Measurements from ENCODE around the gene PTGES3L.
A peak's percentile ranks its signal among the peaks of the same experiment; 100 is the strongest.

PTGES3L gene

DNA sequence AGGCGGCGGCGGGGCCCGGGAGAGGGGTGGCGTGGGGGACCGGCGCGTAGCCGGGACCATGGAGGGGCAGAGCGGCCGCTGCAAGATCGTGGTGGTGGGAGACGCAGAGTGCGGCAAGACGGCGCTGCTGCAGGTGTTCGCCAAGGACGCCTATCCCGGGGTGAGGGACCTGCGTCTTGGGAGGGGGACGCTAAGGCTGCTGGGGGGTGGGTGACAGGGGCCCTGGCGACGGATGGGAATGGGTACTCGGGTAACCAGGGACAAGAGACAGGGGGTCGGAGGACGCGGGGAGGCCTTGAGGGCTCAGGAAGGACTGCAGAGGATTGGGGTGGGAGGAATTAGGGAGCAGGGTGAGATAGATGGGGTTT is 45.4 kb upstream of the PTGES3L start:
- peak overlapping the region; percentile 26 for H3K4me3 ChIP-seq (ENCODE audit: control insufficient read depth, low read depth, low read length)
- DNase-seq (ENCODE audit: low read depth) = no peak
- TF ChIP-seq, protein P1, sequence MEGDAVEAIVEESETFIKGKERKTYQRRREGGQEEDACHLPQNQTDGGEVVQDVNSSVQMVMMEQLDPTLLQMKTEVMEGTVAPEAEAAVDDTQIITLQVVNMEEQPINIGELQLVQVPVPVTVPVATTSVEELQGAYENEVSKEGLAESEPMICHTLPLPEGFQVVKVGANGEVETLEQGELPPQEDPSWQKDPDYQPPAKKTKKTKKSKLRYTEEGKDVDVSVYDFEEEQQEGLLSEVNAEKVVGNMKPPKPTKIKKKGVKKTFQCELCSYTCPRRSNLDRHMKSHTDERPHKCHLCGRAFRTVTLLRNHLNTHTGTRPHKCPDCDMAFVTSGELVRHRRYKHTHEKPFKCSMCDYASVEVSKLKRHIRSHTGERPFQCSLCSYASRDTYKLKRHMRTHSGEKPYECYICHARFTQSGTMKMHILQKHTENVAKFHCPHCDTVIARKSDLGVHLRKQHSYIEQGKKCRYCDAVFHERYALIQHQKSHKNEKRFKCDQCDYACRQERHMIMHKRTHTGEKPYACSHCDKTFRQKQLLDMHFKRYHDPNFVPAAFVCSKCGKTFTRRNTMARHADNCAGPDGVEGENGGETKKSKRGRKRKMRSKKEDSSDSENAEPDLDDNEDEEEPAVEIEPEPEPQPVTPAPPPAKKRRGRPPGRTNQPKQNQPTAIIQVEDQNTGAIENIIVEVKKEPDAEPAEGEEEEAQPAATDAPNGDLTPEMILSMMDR (conservative IDR thresholded peaks at IDR 0.05; ENCODE audit: control insufficient read depth, insufficient read depth, low read depth, low read length) = no peak

DNA sequence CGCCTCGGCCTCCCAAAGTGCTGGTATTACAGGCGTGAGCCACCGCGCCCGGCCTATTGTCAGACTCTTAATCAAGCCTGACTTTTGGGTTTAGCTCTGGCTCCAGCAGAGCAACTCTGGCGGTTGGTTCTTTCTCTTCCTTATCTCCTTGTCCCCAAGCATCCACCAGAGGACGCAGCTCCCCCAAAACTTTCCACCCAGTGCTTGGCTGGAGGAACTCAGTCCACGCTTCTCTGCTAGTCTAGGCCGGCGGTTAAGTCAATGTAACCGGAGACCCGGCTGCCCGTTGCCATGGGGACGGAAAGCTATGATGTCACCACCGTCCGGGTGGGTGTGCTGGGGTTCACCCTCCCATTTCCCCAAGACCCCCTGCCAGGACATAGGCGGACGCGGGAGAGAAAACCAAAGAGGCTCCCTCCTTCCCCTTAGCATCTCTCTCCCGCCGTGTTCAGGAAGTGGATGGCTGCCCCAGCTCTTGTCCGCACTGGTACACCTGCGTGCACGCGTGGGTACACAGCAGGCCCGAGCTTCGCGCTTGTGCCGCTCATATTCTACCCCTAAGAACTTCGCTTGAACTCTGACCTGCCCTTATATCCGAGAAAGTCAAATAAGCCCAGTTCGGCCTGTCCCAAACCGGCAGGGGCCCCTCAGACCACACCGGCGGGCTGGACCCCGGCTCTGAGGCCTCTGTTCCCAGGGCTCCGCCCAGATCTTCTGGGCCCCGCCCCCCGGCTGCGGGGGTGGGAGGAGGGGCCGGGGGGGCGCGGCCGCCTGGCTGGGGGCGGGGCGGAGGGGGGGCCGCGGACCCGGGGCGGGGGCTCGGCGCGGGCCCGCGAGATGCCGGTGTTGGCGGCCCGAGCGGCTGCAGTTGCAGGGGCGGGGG is 44.8 kb upstream of the PTGES3L start, which contains the start of gene RND2:
RND2 (plus strand) TSS at position 825 of the 883 bp plus-strand sequence. CDS start 117 bp downstream, outside the sequence.
- TF ChIP-seq, protein P1 (conservative IDR thresholded peaks at IDR 0.05; ENCODE audit: control insufficient read depth, insufficient read depth, low read depth, low read length) = peak; percentile 85

DNA sequence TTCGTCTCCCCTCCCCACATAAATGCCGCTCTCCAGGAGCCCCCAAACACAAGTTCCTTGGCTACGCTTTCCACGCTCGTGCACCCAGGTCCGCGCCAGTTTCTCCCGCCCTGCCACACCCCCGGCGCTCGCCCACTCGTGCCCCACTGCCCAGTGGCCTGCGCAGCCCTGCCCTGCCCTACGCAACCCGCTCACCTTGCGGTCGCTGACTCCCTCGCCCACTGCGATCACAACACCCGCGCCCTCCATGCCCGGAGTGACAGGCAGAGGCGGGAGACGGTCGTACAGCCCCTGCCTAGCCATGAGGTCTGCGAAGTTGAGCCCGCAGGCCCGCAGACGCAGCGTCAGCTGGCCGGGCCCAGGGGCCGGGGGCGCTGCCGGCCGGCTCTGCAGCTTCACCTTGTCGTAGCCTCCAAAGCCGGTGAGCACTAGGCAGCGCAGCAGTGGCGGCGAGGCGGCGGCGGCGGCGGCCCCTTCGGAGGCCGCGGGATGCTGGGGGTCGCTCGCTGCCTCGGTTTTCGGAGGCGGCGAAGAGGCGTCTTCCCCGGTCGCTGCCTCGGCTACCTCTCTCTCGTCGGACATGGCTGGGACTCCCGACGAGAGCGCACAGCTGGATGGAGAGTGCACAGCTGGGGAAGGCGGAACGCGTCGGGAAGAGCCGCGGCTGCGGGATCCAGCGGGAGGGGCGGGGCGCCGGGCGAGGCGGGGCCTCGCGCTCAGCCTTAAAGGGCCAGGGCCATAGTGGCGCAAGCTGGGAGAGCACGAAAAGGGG is 42.0 kb upstream of the PTGES3L start, which contains the start of gene VAT1:
VAT1 (minus strand) TSS at position 645 of the 772 bp plus-strand sequence; CDS start at position 582, 63 bp downstream.
- H3K4me3 ChIP-seq (ENCODE audit: control insufficient read depth, low read depth, low read length) = peak within 1 kb of the TSS; percentile 93
- TF ChIP-seq, protein P1 (conservative IDR thresholded peaks at IDR 0.05; ENCODE audit: control insufficient read depth, insufficient read depth, low read depth, low read length) = no peak
- DNase-seq (ENCODE audit: low read depth) = peak; percentile 67

More for the DNA sequence above, 44.8 kb upstream of the PTGES3L start, which contains the start of gene RND2:
- H3K4me3 ChIP-seq (ENCODE audit: control insufficient read depth, low read depth, low read length) = peak within 1 kb of the TSS; percentile 66
- DNase-seq (ENCODE audit: low read depth) = peak; percentile 97

DNA sequence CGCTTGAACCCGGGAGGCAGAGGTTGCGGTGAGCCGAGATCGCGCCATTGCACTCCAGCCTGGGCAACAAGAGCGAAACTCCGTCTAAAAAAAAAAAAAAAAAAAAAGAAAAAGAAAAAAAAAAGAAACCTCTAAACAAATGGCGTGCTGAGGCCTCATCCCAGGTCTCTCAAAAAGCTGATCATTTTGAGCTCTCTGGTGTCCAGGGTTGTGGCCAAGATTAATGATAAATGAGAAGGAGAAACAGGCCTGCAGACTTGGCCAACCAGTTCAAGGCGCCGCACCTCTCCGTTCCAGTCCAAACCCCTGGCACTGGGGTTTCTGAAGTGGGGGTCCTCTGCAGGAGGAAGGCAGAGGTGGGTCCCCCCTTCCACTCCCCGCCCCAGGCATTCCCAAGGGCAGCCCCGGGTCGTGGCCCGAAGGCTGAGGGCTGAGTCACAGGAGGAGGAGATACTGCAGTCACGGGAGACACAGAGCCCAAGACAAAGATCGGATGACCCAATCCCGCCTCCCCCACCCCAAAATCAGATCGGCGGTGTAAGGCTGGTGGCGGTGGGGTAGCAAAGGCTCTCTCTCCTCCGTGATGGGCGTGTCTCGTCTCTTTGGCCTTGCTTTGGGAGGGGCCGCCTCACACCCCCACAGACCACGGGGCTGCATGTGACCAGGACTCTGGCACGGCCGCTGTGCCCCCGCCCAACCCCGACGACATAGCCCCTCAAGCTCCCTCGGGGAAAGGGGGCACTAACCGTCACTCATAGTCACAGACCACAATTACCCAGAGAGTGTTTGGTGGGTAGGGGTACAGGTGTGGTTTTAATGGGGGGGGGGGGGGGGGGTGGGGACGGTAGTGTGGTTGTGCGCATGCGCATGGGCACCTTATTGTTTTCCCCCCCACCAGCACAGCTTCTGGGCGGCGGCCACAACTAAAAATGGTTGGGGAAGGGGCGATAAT is 41.2 kb upstream of the PTGES3L start:
- peak; percentile 84 for DNase-seq (ENCODE audit: low read depth)
- TF ChIP-seq, protein P1 (conservative IDR thresholded peaks at IDR 0.05; ENCODE audit: control insufficient read depth, insufficient read depth, low read depth, low read length) = no peak

DNA sequence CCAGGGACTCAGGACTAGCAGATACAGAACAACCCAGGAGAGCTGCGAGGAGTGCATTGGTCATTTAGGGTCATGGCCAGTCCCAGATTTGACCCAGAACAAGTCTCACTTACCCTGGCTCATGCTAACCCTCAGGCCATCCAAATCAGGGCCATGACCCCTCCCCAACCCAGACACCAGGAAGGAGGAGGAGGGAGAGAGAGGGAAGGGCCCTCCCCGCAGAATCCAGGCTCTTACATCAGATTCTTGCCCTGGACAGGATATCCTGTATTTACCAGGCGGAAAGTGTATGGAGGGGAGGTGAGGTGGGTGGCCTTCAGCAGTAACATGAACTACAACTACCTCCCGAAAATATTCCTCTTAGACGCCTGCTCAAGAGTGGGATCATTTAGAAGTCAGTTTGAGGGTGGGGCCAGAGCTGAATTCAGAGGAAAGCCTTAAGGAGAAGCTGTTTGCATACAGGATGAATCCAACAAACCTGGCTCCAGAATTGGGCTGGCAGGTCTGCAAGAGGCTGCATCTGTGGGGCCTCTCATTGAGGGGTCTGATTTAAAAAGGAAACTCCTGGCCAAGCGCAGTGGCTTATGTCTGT is 40.2 kb upstream of the PTGES3L start:
- H3K4me3 ChIP-seq (ENCODE audit: control insufficient read depth, low read depth, low read length) = peak overlapping the region; percentile 93
- TF ChIP-seq, protein P1 (conservative IDR thresholded peaks at IDR 0.05; ENCODE audit: control insufficient read depth, insufficient read depth, low read depth, low read length) = no peak
- DNase-seq (ENCODE audit: low read depth) = peak; percentile 31

More for the DNA sequence above, 41.2 kb upstream of the PTGES3L start:
- H3K4me3 ChIP-seq (ENCODE audit: control insufficient read depth, low read depth, low read length) = peak overlapping the region; percentile 93

All from fibroblast of mammary gland (primary cell).